H1 (cell line): Measurements from ENCODE around the gene KRTAP10-3.

Experiments
- CTCF ChIP-seq, 3 experiments: IDR thresholded peaks; 1 replicate in 2 of 3; 2 replicates in 1 of 3; pipeline versions ENCODE4 v1.5.1 to v1.6.1; 2011; ENCODE audit warnings: low read length in 3 of 3, mild to moderate bottlenecking in 3 of 3, inconsistent platforms in 2 of 3, low read depth in 1 of 3, moderate library complexity in 1 of 3; ENCODE audit not compliant: insufficient read depth in 1 of 3; ENCODE audit errors: control extremely low read depth in 1 of 3
- EZH2 ChIP-seq: fragments of 200-600 bp; sonication (generic); IDR thresholded peaks from 2 replicates; pipeline ENCODE4 v1.7.1; 2012; ENCODE audit warnings: low read depth, mild to moderate bottlenecking, moderate library complexity, low read length, inconsistent platforms; ENCODE audit not compliant: severe bottlenecking
- SIN3A ChIP-seq, 2 experiments: IDR thresholded peaks in 1 of 2; conservative IDR thresholded peaks in 1 of 2; 2 replicates each; pipeline ENCODE4 v1.6.1; 2011 to 2012; ENCODE audit warnings: low read length in 2 of 2, improper control_type of control experiment in 1 of 2, low read depth in 1 of 2, mild to moderate bottlenecking in 1 of 2
- TF ChIP-seq, protein P1 (sequence below): IDR thresholded peaks from 2 replicates; pipeline ENCODE4 v1.6.1; 2011; ENCODE audit warnings: low read length, improper control_type of control experiment

DNA sequence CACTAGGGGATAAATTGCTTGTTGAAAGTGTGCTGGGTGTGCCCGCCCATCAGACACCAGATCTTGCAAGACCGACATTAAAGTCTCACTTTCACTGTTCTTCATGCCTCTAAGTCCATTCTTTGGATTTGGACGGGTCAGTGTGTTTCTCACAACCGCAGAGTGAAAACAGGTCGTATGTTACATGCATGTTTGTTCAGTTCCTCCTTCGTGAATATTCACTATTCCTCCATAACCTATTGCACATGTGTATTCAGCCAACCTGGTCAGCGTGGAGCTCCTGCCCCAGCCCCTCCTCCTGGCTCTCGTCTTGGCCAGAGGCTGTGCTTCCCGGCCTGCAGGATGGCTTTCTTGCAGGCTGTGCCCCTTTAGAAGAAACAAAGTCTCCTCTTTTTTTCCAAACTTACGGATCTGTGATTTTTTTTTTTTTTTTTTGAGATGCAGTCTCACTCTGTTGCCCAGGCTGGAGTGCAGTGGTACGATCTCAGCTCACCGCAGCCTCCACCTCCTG is 35.9 kb upstream of the KRTAP10-3 start:
- TF ChIP-seq EZH2 (no peak), CTCF (IDR thresholded peaks at IDR 0.05; ENCODE audit: control extremely low read depth in 1 of 3, insufficient read depth in 1 of 3, low read depth in 1 of 3, low read length in 3 of 3) (no peak), SIN3A (conservative IDR thresholded peaks at IDR 0.05 in 1 of 2, IDR thresholded peaks at IDR 0.05 in 1 of 2; ENCODE audit: low read depth in 1 of 2, low read length in 2 of 2) (no peak)
- TF ChIP-seq, protein P1, sequence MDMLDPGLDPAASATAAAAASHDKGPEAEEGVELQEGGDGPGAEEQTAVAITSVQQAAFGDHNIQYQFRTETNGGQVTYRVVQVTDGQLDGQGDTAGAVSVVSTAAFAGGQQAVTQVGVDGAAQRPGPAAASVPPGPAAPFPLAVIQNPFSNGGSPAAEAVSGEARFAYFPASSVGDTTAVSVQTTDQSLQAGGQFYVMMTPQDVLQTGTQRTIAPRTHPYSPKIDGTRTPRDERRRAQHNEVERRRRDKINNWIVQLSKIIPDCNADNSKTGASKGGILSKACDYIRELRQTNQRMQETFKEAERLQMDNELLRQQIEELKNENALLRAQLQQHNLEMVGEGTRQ, result no peak
